AG04450 (cell line): ENCODE results near the gene TNS2. TPM values are rescaled to one million over a fixed set of nuclear protein-coding genes. Genes with fewer than 3 reads are reported as not detected.
A peak's percentile ranks its signal among the peaks of the same experiment; 100 is the strongest.
"Not testable (repeated sequence)": the region's sequence is repeated elsewhere in the genome, so short reads cannot be mapped to it uniquely, and the experiment has no call there.

Experiments
- CTCF ChIA-PET: fragments of 300-600, 350-600 bp; formaldehyde crosslinking; extraction: SDS; loops from one replicate; lab custom pipeline; 2022; ENCODE audit warnings: antibody characterized with exemption, inconsistent platforms; lab: Charles Lee
- POLR2A ChIA-PET: fragments of 350-600 bp; formaldehyde crosslinking; extraction: SDS; loops from one replicate; lab custom pipeline; 2021; ENCODE audit warnings: antibody characterized with exemption, inconsistent platforms; lab: Yijun Ruan, JAX
- DNase-seq: peaks from one replicate; pipeline ENCODE4 v3.0.0-alpha.2; 2011; ENCODE audit warnings: low read depth, low spot score
- H3K27ac ChIP-seq: one replicate; pipeline ENCODE4 v1.5.1; 2012; ENCODE audit warnings: low read depth, low read length, control low read depth
- H3K27me3 ChIP-seq: one replicate; pipeline ENCODE4 v1.6.0; 2012; ENCODE audit warnings: low read length; ENCODE audit not compliant: control insufficient read depth, insufficient read depth
- H3K4me3 ChIP-seq: 2 replicates; pipeline ENCODE4 v1.5.1; 2011; ENCODE audit warnings: mild to moderate bottlenecking, low read depth, low read length, control low read depth
- H3K9me3 ChIP-seq: 2 replicates; pipeline ENCODE4 v1.5.1; 2012; ENCODE audit warnings: low read length; ENCODE audit not compliant: control insufficient read depth, insufficient read depth
- polyA plus RNA-seq: library from polyadenylated mRNA; depleted of rRNA; stranded (reverse); fragments of >200 nt; gene quantifications from 2 replicates; pipeline ENCODE4 v1.2.3, GENCODE V29; 2011
- TF ChIP-seq, protein P1 (sequence below): IDR thresholded peaks from 2 replicates; pipeline ENCODE4 v1.5.1; 2011; ENCODE audit warnings: low read depth, low read length, control low read depth, inconsistent platforms

Gene TNS2
- polyA plus RNA-seq, 1 experiment, result 23.1 TPM

- TF ChIP-seq, protein P1, sequence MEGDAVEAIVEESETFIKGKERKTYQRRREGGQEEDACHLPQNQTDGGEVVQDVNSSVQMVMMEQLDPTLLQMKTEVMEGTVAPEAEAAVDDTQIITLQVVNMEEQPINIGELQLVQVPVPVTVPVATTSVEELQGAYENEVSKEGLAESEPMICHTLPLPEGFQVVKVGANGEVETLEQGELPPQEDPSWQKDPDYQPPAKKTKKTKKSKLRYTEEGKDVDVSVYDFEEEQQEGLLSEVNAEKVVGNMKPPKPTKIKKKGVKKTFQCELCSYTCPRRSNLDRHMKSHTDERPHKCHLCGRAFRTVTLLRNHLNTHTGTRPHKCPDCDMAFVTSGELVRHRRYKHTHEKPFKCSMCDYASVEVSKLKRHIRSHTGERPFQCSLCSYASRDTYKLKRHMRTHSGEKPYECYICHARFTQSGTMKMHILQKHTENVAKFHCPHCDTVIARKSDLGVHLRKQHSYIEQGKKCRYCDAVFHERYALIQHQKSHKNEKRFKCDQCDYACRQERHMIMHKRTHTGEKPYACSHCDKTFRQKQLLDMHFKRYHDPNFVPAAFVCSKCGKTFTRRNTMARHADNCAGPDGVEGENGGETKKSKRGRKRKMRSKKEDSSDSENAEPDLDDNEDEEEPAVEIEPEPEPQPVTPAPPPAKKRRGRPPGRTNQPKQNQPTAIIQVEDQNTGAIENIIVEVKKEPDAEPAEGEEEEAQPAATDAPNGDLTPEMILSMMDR, result no peak
- CTCF ChIA-PET, result interaction anchor here (0.8 to 2.5 kb wide), 5 partner anchors 13 to 227 kb away, joined by 3 to 9 read pairs (median 4); partner anchors contain the start of gene AAAS
- no peaks in the 10 kb centered on the region for H3K27me3 ChIP-seq
- no peaks in the 10 kb centered on the region for H3K9me3 ChIP-seq
- POLR2A ChIA-PET, result interaction anchor here (1.1 to 1.8 kb wide), 4 partner anchors 13 to 227 kb away, joined by 3 to 17 read pairs (median 4); partner anchors contain the start of genes AAAS and SPRYD3
- DNase-seq, result no peak
- H3K27ac ChIP-seq, result peak overlapping the region; percentile 43
- no peak overlapping the region for H3K4me3 ChIP-seq
Observed at GRCh38 chr12:53093777-53094393, 44.0 kb downstream of the TNS2 start.

DNA sequence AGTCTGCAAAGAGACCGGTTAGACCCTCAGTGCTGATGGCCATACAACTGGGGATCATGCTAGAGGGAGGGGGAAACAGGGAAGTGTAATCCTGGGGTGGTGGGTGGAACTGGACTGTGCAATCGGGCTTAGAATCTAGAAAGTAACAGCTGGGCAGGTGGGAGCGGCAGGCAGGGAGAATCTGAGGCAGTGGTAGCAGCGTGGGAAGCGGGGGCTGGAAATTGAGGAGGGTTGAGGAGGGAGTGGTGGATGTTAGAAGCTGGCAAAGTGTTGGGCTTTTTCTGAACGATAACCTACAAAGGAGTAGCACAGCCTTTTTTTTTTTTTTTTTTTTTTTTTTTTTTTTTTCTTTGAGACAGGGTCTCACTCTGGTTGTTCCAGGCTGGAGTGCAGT is 44.5 kb downstream of the TNS2 start:
- DNase-seq, result no peak
- CTCF ChIA-PET, result interaction anchor here (0.8 to 2.5 kb wide), 5 partner anchors 13 to 227 kb away, joined by 3 to 9 read pairs (median 4); partner anchors contain the start of gene AAAS

DNA sequence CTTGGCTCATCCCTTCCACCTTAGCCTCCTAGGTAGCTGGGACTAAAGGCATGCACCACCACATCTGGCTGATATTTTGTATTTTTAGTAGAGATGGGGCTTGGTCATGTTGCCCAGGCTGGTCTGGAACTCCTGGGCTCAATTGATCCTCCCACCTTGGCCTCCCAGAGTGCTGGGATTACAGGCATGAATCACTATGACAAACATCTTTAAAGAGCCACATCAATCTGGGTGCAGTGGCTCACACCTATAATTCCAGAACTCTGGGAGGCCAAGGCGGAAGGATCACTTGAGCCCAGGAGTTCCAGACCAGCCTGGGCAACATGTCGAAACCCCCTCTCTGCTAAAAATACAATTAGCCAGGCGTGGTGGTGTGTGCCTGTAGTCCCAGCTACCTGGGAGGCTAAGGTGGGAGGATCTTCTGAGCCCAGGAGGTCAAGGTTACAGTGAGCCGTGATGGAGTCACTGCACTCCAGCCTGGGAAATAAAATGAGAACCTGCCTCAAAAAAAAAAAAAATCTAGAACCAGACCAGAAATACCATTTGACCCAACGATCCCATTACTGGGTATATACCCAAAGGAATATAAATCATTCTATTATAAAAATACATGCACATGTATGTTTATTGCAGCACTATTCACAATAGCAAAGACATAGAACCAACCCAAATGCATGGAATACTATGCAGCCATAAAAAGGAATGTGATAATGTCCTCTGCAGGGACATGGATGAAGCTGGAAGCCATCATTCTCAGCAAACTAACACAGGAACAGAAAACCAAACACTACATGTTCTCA is 45.1 kb downstream of the TNS2 start:
- POLR2A ChIA-PET, result interaction anchor here (1.1 to 1.8 kb wide), 3 partner anchors 14 to 226 kb away, joined by 3 to 17 read pairs (median 4); partner anchors contain the start of genes AAAS and SPRYD3
- H3K4me3 ChIP-seq, H3K9me3 ChIP-seq, H3K27me3 ChIP-seq, H3K27ac ChIP-seq, DNase-seq: not testable (repeated sequence)
- CTCF ChIA-PET, result interaction anchor here (1.9 to 2.5 kb wide), 2 partner anchors 29 to 102 kb away, joined by 6 to 9 read pairs; no protein-coding TSS in a partner anchor

More for the DNA sequence above, 44.5 kb downstream of the TNS2 start:
- TF ChIP-seq, protein P1, result no peak
- H3K27ac ChIP-seq, result peak overlapping the region; percentile 43
- H3K9me3 ChIP-seq, result no peaks in the 10 kb centered on the region
- POLR2A ChIA-PET, result interaction anchor here (1.1 to 1.8 kb wide), 4 partner anchors 13 to 227 kb away, joined by 3 to 17 read pairs (median 4); partner anchors contain the start of genes AAAS and SPRYD3
- H3K4me3 ChIP-seq, result no peak overlapping the region
- no peaks in the 10 kb centered on the region for H3K27me3 ChIP-seq

DNA sequence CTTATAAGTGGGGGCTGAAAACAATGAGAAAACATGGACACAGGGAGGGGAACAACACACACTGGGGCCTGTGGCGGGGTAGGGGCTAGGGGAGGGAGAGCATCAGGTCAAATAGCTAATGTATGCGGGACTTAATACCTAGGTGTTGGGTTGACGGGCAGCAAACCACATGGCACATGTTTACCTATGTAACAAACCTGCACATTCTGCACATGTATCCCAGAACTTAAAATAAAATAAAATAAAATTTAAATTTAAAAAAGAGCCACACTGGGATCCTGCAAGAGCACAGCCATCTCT is 45.7 kb downstream of the TNS2 start:
- H3K27ac ChIP-seq, H3K9me3 ChIP-seq, POLR2A ChIA-PET, H3K27me3 ChIP-seq, H3K4me3 ChIP-seq, DNase-seq: not testable (repeated sequence)
- CTCF ChIA-PET, result interaction anchor here (0.5 to 2.5 kb wide), 2 partner anchors 17 to 29 kb away, joined by 6 to 9 read pairs; no protein-coding TSS in a partner anchor

DNA sequence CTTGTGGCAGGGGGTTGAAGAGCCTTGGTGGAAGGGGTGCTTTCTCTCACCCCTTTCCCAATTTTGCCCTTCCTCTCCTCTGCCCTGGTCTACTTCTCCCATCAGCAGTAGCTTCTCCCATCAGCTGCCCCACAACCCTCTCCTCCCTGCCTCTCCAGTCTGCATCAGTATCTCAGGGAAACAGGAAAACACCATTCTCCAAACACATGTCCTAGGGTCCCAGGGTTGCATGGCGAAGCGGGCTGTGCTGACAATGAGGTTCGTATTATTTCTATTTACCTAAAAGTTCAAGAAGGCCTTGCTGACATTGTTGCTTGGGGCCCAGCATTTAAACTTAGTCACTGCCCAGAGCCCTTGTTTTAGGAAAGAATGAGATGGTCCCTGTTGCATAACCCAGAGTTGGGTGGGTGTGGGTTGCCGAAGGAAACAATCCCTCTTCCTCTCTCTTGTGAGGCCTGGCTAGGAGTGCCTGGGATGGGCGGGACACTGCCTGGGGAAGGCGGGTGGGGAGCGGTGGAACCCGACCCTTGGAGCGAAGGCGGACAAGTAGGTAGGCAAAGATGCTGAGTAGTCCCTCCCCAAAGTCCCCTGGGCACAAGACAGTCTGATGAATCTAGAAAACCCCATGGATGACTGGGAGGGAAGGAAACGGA is 46.4 kb downstream of the TNS2 start:
- H3K9me3 ChIP-seq, result no peaks in the 10 kb centered on the region
- ChIA-PET POLR2A (interaction anchor here (0.6 kb wide), 1 partner anchor 68 kb away, joined by 4 read pairs; no protein-coding TSS in a partner anchor), CTCF (interaction anchor here (0.5 to 7.0 kb wide), 3 partner anchors 17 to 31 kb away, joined by 6 to 120 read pairs (median 9); no protein-coding TSS in a partner anchor)
- peak overlapping the region; percentile 77 for H3K4me3 ChIP-seq
- peak overlapping the region; percentile 91 for H3K27ac ChIP-seq
- no peaks in the 10 kb centered on the region for H3K27me3 ChIP-seq
- peak; percentile 46 for DNase-seq
- TF ChIP-seq, protein P1, result no peak
